HUDEP-2 (cell line): Measurements from ENCODE around the gene SLC8A2.
"Not testable (repeated sequence)": the region's sequence is repeated elsewhere in the genome, so short reads cannot be mapped to it uniquely, and the experiment has no call there.

Source experiments
- DNase-seq, 76 experiments: peaks; one replicate each; lab custom pipeline; 2025; ENCODE audit not compliant: unreplicated experiment in 76 of 76; lab: John Stamatoyannopoulos, UW

SLC8A2 gene

DNA sequence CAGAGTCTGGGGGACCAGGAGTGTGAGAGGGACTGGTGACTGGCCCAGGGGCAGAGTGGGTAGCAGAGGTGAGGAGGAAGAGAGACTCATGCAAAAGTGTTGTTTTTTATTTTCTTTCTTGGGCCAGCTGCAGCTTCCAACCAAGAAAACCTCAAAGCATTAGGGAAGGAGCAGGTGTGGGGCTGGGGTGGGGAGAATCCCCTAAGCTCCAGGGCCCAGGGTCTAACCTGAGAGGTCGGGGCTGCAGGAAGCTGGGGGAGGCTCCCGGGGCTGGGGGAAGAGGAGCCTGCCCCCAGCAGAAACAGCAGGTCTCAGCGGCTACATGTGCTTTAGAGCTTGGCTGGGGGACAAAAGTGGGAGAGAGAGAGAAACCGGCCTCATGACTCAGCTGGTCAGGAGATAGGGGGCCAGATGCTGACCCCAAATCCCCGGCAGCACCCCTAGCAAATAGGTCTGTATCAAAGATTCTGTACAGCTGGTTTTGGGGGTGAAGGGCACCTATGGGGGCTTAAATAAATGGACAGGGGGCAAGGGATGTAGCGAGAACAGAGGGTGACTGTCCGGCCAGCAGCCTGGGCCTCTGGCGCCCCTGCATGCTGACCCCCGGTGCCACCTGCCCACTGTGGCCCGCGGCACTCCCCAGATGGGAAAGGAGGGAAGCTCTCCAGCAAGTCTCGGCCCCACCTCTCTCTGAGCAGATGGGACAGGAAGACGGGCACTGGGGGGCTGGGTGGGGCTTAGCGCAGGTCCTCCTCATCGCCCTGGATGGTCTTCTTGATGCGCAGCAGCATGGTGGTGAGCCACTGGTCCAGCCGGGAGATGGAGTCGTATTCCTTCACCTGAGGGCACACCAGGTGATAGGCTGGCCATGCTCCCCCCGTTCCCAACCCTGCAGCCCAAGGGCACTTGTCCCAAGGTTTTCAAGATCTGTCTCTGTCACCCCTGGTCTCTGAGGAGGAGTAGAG, 16.1 kb upstream of the SLC8A2 start:
- DNase-seq = no peak

DNA sequence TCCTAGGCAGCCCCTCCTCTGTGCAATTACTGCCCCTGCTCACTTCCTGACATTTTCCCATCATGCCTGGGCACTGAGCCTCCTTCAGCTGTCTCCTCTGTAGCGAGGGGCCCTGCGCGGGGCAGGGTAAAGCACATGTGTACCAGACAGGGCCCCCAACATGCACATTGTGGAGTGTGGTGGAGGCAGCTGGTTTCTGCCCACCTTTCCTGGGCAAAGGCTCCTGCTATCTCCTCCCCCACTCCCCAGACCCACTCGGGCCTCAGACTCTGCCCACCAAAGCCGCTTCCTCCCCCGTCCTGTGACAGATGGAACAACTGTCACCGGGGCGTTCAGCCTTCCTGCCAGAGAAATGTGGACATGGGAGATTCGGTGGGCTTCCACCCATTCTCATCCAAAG, 15.2 kb upstream of the SLC8A2 start:
- no peak for DNase-seq

- not testable (repeated sequence) for DNase-seq
Observed at GRCh38 chr19:47486220-47486619, 14.5 kb upstream of the SLC8A2 start.

DNA sequence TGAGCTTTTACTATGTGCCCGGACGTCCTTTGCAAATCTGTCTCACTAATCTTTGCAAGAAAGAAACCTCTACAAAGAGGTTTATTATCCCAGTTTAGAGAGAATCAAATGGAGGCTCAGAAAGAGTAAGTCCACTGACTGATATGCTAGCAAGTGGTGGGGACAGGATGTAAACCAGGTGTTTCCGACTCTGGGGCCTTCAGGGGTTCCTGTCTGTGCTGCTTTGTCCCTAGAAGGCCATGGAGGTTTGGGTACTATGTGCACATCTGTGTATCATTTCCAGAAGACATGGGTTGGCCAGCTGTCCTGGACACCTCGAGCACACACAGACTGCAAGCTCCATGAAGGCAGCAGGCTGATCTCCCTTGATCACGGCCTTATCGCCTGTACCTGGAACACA, 13.5 kb upstream of the SLC8A2 start:
- no peak for DNase-seq

- DNase-seq = peak in 75 of 76 experiments; percentile 52 to 99 (median 90)
Observed at GRCh38 chr19:47483800-47484690, 12.4 kb upstream of the SLC8A2 start, which contains the start of gene KPTN. Gene KPTN, minus strand, starts transcription at chr19:47484219. Its CDS starts 59 bp downstream, at chr19:47484160.

DNA sequence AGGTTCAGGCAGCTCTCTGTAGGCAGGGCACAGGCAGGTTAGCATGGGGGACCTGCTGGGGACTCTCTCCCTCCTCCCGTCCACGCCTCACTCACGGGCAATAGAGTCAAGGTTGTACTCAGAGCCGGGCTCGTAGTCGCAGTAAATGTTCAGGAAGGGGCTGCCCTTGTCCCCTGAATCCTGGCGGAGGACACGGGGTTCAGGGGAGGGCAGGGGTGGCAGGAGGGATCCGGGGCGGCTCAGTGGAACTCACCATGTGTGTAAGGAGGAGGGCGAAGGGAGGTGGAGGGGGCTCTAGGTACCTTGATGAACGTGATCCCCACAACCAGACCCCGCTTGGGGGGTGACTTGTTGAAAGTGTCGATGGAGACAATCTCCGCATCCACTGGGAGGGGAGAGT, 11.5 kb upstream of the SLC8A2 start:
- no peak for DNase-seq

DNA sequence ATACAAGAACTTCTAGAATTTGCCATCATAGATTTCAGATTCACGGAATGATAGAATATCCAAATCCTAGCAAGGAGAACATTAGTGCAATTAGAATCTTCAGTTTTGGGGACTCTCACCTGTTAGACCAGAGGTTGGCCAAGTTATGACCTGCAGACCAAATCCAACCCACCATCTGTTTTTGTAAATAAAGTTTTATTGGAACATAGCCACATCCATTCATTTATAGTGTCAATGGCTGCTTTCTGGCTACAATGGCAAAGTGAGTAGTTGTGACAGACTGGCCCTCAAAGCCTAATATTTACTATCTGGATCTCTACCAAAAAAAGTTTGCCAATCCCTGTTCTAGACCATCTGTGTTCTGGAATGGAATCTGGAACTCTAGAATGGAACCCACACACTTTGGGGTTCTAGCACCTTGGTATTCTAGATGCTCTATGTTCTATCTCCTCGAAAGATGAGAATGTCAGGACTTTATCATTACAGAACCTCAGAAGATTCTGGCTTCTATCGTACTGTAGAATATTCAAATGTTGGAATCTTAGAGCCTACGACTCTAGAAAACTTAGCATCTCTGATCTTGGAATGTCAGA, 9.9 kb upstream of the SLC8A2 start:
- DNase-seq = no peak

DNA sequence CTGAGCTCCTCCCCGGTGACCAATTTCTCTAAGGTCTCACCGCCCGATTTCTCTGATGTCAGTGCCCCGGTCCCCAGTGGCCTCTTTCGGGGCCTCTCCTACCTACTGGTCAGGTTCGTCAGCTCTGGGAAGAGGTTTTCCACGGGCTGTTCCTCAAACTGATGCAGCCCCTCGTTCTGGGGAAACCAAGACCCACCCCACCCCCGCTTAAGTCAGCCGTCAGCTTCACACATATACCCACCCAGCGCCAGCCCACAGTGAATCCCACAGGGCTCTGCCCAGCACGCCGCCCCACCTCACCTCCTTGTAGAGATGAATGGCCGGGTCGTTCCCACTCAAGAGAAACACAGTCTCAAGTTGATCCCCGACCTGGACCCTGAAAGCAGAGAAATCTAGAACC, 9.0 kb upstream of the SLC8A2 start:
- no peak for DNase-seq

DNA sequence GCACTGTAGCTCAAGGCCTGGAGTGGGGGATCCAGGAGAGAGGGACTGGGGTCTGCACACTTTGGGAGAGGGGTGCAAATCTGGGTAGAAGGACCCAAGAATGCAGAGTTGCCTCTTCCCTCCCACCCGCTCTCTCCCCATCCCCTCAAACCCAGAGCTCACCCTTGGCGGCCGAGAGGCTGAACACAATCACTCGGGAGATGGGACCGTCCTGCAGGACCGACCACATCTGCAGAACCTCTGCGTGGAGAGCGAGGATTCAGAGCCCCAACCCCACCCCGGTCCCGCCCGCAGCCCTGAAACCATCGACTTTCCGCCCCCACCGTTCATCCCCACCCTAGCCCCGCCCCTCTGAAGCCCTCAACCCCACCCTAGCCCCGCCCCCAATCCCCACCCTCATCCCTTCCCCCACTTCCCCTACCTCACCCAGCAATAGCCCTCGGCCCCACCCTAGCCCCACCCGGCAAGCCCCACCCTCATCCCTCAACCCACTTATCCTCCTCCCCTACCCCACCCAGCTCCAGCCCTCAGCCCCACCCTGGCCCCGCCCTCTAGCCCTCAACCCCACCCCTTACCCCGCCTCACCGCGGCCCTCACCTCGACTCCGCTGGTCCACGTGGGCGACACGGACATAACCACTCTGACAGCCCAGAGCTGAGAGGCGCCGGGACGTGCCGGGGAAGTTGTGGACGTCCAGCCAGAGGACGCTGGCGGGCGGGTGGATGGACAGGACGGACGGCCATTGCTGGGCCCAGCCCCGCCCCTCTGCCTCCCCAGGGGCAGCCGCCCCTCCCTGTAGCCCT, 8.2 kb upstream of the SLC8A2 start:
- DNase-seq = peak in 20 of 76 experiments; percentile 16 to 60 (median 30)

GRCh38 chr19:47476438-47476972, 4.8 kb upstream of the SLC8A2 start:
- DNase-seq = no peak

GRCh38 chr19:47475465-47475864, 3.8 kb upstream of the SLC8A2 start:
- no peak for DNase-seq

- no peak for DNase-seq
Observed at GRCh38 chr19:47473336-47473735, 1.6 kb upstream of the SLC8A2 start.

- DNase-seq = no peak
Observed at GRCh38 chr19:47471381-47471732, 336 bp downstream of the SLC8A2 start.

DNA sequence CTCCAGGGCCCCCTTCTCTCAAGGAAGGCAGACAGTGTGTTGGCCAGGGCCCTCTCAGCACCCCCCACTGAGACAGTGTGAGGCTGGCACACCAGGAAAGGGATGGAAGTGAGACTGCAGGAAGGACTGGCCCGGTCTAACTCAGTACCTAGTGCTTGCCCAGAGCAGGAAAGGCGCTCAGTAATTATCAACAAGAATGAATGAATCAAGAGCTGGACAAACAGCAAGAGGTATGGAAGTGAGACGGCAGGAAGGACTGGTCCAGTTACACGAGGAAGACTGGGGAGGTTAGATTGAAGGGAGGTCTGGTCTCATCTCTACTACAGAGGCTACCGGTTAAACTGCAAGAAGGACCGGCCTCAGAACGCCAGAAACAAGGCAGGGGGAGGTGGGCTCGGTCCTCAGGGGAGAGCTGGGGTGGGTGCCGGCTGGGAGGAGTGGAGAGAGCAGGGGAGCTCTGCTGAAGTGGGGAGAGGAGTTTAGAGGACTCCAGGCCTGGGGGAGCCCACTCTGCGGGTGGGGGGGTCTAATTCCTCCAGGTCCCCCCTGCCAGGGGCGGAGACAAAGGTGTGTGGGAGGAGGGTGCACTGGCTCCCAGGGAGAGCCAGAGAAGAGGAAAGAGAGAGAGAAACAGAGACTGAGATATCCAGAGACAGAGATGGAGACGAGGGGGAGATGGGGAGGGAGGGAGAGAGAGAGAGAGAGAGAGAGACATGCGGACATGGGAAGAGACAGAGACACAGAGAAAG, 1.1 kb downstream of the SLC8A2 start:
- DNase-seq = no peak

- no peak for DNase-seq
Observed at GRCh38 chr19:47469719-47470118, 2.0 kb downstream of the SLC8A2 start.

GRCh38 chr19:47469363-47469700, 2.4 kb downstream of the SLC8A2 start:
- DNase-seq = no peak

GRCh38 chr19:47467914-47468313, 3.8 kb downstream of the SLC8A2 start:
- no peak for DNase-seq

GRCh38 chr19:47465957-47466356, 5.7 kb downstream of the SLC8A2 start:
- DNase-seq = no peak

GRCh38 chr19:47464675-47465419, 6.8 kb downstream of the SLC8A2 start:
- no peak for DNase-seq
